Posterior vena cava (tissue), 2 donors: ENCODE results near the gene MAP4. TPM values are rescaled to one million over a fixed set of nuclear protein-coding genes. Genes with fewer than 3 reads are reported as not detected.
"Not testable (repeated sequence)": the region's sequence is repeated elsewhere in the genome, so short reads cannot be mapped to it uniquely, and the experiment has no call there.

ENCODE experiments used
- DNase-seq: peaks from one replicate; pipeline ENCODE4 v3.0.0-alpha.2; 2020; ENCODE audit warnings: low spot score
- intact Hi-C, 2 donors: fragments of 100-400 bp; cut with DNase I; formaldehyde crosslinking; loops; one replicate each; pipeline versions ENCODE4 v1.14.1 to v1.14.2; 2022 to 2023
- long read RNA-seq, 2 donors: library from polyadenylated mRNA; unstranded; transcript quantifications; one replicate each; pipeline ENCODE4 v2.0.0, GENCODE V29; 2020 to 2021
- total RNA-seq, 2 donors: library from RNA; stranded (reverse); fragmentation: NEBNext Ultra II Directional; extraction: Animal tissue kit (Norgen Biotek cat#: 25700); gene quantifications; one replicate each; pipeline ENCODE4 v1.2.1, GENCODE V29; 2021
- donor health status: DM: yes; HTN: yes; CAD: no.
- donor health status: DM: yes; HTN: yes; CAD: no.

The MAP4 gene, protein sequence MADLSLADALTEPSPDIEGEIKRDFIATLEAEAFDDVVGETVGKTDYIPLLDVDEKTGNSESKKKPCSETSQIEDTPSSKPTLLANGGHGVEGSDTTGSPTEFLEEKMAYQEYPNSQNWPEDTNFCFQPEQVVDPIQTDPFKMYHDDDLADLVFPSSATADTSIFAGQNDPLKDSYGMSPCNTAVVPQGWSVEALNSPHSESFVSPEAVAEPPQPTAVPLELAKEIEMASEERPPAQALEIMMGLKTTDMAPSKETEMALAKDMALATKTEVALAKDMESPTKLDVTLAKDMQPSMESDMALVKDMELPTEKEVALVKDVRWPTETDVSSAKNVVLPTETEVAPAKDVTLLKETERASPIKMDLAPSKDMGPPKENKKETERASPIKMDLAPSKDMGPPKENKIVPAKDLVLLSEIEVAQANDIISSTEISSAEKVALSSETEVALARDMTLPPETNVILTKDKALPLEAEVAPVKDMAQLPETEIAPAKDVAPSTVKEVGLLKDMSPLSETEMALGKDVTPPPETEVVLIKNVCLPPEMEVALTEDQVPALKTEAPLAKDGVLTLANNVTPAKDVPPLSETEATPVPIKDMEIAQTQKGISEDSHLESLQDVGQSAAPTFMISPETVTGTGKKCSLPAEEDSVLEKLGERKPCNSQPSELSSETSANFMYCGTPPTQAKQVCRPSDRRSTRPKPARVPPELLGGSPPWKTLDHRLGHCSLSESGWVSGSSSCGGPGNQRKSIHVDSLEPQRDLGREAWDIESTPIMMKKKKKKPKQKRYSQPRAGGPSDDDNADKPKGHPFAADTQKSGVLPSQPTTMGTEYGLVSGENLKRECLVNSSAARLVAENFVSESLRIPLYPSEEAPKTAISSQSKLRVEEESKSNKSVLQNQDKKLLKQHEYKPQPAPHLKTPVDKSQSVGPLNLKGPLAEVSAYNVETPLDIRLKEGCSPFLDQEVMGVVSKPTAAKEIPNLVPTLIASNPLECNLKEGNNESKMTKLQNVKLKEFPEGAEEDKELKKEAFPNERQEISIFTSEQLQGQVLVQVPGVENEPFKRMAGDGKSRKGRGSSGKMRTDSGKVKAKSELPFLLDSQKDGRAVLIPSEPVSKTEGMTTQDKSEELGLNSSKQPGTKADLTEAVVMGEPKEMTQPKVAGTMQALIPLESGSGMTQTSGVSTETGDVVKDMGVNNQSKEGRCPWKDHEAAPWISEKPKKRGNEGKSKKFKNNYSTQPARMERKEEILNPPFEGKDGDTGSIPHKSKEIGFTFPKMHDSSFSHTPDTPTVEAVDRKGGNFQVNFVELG (N-terminal part only)
- 100 to 1,000 TPM; 332 to 380 TPM for total RNA-seq
- long read RNA-seq, donor 1, partial matches to known transcripts: 186 of 205 reads
- long read RNA-seq, donor 1, other reads (novel, unspliced or antisense): 19 of 205 reads
- long read RNA-seq, donor 2, partial matches to known transcripts: 326 of 751 reads
- long read RNA-seq, donor 2, other reads (novel, unspliced or antisense): 424 of 751 reads

- no peak for DNase-seq
- intact Hi-C loops: no loop called here
These were observed at the start of gene MAP4 for GRCh38 chr3:48016301-48016973. MAP4 (minus strand) TSS chr3:48016416; CDS start chr3:47998860, 17,556 bp downstream.

DNA sequence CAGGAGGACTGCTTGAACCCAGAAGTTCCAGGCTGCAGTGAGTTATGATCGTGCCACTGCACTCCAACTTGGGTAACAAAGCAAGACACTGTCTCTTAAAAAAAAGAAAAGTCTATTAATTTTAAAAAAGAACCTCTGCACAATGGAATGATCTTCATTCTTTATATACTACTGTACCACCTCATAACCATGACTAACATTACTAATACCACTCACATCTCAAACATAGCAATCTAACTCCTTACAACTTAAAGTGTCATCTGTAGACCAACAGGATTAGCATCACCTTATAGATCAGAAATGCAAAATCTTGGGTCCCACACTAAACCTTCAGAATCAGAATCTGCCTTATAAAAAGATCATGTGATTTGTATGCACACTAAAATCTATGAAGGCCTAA is 48.8 kb upstream of the MAP4 start:
- intact Hi-C loops: no loop called here
- no peak for DNase-seq

- intact Hi-C loops: no loop called here
- DNase-seq: no peak
These were observed 48.1 kb upstream of the MAP4 start for GRCh38 chr3:48064292-48064829.

GRCh38 chr3:48061586-48061985 is 45.4 kb upstream of the MAP4 start:
- DNase-seq, intact Hi-C loops: not testable (repeated sequence)

DNA sequence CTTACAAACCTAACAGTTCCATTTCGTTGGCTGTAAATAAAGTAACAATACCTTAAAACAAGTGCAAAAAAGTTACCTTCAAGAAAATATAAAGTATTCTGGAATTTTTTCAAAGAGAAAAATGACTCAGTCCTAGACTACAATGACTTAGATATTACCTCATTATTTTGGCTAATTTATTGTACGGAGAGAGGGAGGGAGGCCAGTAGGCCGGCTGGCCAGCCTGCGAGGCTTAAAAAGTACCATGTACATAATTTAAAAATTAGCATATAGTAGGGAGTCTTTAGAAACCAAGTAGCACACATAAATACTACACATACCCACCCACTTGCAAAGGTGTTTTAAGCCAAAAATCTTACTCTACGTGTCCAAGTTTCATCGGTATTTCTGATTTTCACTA is 41.9 kb upstream of the MAP4 start:
- intact Hi-C loops: no loop called here
- DNase-seq: no peak

- no peak for DNase-seq
- intact Hi-C loops: no loop called here
These were observed 41.3 kb upstream of the MAP4 start for GRCh38 chr3:48057521-48057920.

- DNase-seq: no peak
- intact Hi-C loops: no loop called here
These were observed 31.7 kb upstream of the MAP4 start for GRCh38 chr3:48047841-48048464.

DNA sequence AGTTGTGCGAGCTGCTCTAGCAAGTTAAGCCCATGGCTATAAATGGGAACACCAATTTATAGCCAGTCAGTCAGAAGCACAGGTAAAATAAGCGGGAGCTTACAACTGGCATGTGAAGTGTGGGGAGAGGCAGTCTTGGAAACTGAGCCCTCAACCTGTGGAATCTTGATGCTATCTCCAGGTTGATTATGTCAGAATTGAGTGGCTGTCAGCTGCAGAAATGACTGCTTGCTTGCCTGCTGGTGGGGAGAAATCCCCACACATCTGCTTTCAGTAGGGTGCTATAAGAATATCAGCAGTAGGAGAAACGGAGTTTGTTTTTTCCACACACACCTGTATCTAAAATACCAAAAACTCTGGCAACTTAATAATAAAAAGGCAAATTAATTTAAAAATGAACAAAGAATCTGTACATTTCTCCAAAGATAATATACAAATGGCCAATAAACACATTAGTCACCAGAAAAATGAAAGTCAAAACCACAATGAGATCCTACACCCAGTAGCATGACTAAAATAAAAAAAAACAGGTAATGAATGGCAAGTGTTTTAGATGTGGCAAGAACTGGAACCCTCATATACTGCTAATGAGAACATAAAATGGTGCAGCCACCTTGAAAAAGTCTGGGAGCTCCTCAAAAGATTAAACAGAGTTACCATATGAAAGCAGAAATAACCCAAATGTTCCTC is 26.0 kb upstream of the MAP4 start:
- DNase-seq: no peak
- intact Hi-C loops: no loop called here

DNA sequence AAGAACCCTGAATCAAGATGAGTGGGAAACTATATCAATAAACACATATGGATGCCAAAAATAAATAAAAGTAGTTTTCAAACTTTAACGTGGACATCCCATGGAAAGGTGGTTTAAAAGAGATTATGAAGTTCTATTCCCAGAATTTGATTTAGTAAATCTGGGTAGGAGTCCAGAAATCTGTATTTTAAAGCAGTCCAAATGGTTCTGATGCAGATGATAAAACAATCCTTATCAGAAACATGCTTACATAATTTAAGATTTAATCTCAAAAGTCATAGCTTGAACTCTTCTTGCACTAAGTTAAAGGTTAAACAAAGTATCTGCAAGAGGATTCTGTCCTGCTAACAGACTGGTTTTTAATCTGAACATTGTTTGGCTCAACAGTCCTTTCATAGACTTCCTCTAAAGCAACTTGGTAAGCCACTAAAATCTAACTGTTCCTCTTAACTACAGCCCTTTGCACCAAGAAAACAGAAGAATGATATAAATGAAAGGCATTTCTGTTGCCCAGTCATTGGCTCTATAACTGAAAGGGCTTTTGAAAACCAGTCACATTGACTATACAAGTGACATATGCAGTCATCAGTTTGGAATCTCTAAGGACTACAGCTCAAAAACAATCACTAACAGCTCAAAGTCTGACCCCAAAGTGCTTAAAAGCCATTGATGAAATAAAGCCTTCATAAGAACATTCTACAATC is 23.4 kb upstream of the MAP4 start:
- intact Hi-C loops: loop anchor here in 1 of 2 donors (10.0 kb wide), 1 partner anchor 45 kb away; no protein-coding TSS in a partner anchor

GRCh38 chr3:48038971-48039481 is 22.8 kb upstream of the MAP4 start:
- DNase-seq: no peak
- intact Hi-C loops: loop anchor here in 1 of 2 donors (10.0 kb wide), 1 partner anchor 46 kb away; no protein-coding TSS in a partner anchor

More for the DNA sequence above, 23.4 kb upstream of the MAP4 start:
- no peak for DNase-seq

DNA sequence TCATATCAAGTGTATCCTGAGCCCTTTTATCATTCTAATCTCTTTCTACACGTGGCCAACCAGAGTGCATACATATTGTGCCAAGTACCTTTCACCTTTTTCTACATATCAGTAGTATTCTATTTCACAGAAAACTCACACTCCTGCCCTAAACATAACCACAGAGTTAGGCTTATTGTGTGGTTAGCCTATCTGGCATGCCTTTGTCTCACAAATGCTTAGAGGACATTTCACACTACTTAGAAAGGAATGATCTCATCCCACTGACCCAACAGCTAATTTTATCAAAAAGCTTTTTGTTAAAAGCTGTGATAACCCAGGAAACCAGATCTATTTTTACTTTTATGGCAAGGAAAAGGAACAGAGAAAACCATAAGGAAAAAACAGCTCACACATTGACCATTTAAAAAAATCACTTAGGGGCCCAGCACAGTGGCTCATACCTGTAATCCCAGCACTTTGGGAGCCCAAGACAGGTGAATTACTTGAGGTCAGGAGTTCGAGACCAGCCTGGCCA is 17.8 kb upstream of the MAP4 start:
- no peak for DNase-seq
- intact Hi-C loops: loop anchor here in 1 of 2 donors (10.0 kb wide), 1 partner anchor 51 kb away; no protein-coding TSS in a partner anchor

DNA sequence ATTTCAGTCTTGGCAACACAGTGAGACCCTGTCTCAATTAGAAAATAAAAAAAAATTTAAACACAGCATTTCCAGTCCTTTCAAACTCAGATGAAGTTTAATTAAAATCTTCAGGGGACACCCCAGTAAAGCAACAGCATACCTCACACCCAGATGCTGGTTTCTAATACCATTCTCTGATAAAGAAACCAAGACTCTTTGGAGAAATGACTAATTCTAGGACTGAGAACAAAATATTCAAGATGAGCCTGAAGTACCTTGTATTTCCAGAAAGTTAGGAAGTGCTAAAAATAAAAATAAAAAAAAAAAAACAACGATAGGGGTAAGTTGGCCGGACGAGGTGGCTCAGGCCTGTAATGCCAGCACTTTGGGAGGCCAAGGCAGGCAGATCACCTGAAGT is 14.0 kb upstream of the MAP4 start:
- intact Hi-C loops: loop anchor here in 1 of 2 donors (10.0 kb wide), 1 partner anchor 55 kb away; no protein-coding TSS in a partner anchor
- no peak for DNase-seq

DNA sequence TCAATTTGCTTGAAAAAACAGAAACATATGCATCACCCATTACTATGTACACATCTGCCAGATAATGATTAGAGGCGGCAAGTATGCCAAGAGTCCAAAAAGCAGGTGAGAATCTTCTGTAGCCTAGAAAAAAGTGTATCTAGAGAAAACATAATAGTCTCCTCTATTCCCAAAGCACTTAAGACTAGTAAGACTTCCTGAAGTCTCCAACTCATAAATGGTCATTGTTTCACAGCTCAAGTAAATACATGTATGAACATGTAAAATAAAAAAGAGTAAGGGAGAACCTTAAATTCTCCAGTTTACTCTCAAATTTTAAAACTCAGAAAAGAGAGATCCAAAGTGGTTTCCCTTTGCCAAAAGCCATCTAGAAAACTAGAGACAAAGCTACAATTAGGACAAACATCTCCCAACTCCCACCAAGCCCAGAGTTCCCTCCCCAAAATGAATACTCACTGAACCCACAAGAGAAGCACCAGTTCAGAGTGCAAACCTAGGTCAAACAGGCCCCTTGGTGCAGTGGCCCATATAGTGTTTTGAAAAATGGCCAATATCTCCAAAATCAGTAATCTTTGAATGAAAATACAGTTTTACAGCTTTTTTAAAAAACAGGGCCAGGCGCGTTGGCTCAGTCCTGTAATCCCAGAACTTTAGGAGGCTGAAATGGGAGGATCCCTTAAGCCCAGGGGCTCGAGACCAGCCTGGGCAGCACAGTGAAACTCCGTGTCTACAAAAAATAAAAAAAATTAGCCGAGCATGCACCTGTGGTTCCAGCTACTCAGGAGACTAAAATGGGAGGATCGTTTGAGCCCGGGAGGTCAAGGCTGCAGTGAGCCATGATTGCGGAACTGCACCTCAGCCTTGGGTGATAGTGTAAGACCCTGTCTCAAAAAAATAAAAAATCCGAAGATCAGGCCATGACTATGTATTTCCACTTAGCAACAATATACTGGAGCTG is 11.0 kb upstream of the MAP4 start:
- no peak for DNase-seq
- intact Hi-C loops: no loop called here

- intact Hi-C loops: no loop called here
- no peak for DNase-seq
These were observed 9.9 kb upstream of the MAP4 start for GRCh38 chr3:48026098-48026497.

DNA sequence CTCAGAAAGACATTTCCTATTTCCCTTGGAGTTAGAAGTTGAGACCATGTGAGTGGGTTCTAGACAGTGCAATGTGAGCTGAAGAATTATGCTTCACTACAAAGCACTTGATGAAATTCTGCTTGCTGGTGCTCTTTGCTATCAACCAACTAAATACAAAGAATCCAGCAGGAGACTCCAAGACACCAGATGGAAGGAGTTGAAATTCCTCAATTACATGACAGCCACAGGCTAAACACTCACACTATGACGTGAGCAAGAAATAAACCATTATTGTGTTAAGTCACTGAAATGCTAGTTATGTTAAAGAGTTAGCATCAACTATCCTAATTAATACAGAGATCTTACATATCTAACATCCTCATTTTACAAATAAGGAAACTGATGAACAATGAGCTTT is 8.2 kb upstream of the MAP4 start:
- intact Hi-C loops: no loop called here
- DNase-seq: no peak
